T-helper 1 cell (primary cell): ENCODE results near the gene WDR81.
"Not testable (repeated sequence)": the region's sequence is repeated elsewhere in the genome, so short reads cannot be mapped to it uniquely, and the experiment has no call there.

Source experiments
- DNase-seq, 5 donors: peaks; one replicate each; pipeline ENCODE4 v3.0.0-alpha.2; 2012 to 2020

WDR81 gene

GRCh38 chr17:1713160-1713877, 11.2 kb upstream of the WDR81 start:
- no peak for DNase-seq

GRCh38 chr17:1713878-1714426, 10.6 kb upstream of the WDR81 start:
- no peak for DNase-seq

- no peak for DNase-seq
Measured at GRCh38 chr17:1714427-1714979, 10.0 kb upstream of the WDR81 start.

- peak in 3 of 5 donors; percentile 40 to 42 (median 40) for DNase-seq
Measured at GRCh38 chr17:1714980-1715802, 9.3 kb upstream of the WDR81 start.

- no peak for DNase-seq
Measured at GRCh38 chr17:1715803-1716075, 8.8 kb upstream of the WDR81 start.

GRCh38 chr17:1716076-1716911, 8.2 kb upstream of the WDR81 start:
- peak; percentile 100 for DNase-seq

GRCh38 chr17:1716912-1717695, 7.4 kb upstream of the WDR81 start:
- peak; percentile 53 to 98 (median 70) for DNase-seq

GRCh38 chr17:1718362-1719165, 5.9 kb upstream of the WDR81 start:
- DNase-seq, result no peak

- DNase-seq, result peak in 4 of 5 donors; percentile 44 to 65 (median 58)
Measured at GRCh38 chr17:1720856-1721386, 3.6 kb upstream of the WDR81 start.

GRCh38 chr17:1722022-1722421, 2.5 kb upstream of the WDR81 start:
- DNase-seq, result not testable (repeated sequence)

- DNase-seq, result no peak
Measured at GRCh38 chr17:1724869-1725641, 551 bp downstream of the WDR81 start.

GRCh38 chr17:1725642-1726511, 1.4 kb downstream of the WDR81 start:
- no peak for DNase-seq

GRCh38 chr17:1726626-1727257, 2.2 kb downstream of the WDR81 start:
- no peak for DNase-seq

- DNase-seq, result no peak
Measured at GRCh38 chr17:1727258-1727789, 2.8 kb downstream of the WDR81 start.

GRCh38 chr17:1727876-1728630, 3.5 kb downstream of the WDR81 start:
- DNase-seq, result no peak

GRCh38 chr17:1729966-1730325, 5.4 kb downstream of the WDR81 start:
- DNase-seq, result no peak
